Ishikawa (cell line): ENCODE measurements around the gene ZDHHC4.

Source experiments
- EGR1 ChIP-seq: IDR thresholded peaks from 2 replicates; pipeline ENCODE4 v1.6.1; 2012
- EP300 ChIP-seq: IDR thresholded peaks from 2 replicates; pipeline ENCODE4 v1.6.1; 2012; ENCODE audit warnings: borderline replicate concordance
- RAD21 ChIP-seq: IDR thresholded peaks from 2 replicates; pipeline ENCODE4 v1.6.1; 2012; ENCODE audit warnings: low read depth
- TAF1 ChIP-seq: IDR thresholded peaks from 2 replicates; pipeline ENCODE4 v1.6.1; 2012; ENCODE audit warnings: low read depth, mild to moderate bottlenecking
- TF ChIP-seq, protein P1 (sequence below): IDR thresholded peaks from 2 replicates; pipeline ENCODE4 v1.6.1; 2012; ENCODE audit warnings: low read depth, mild to moderate bottlenecking

DNA sequence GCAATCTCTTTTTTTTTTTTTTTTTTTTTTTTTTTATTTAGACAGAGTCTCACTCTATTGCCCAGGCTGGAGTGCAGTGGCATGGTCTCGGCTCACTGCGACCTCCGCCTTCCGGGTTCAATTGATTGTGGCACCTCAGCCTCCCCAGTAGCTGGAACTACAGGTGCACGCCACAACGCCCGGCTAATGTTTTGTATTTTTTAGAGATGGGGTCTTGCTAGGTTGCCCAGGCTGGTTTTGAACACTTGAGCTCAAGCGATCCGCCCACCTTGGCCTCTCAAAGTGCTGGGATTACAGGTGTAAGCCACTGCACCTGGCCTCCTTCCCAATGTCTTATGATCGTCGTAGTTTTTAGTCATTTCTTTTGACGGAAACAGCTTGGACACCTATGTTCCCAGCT lies 31.5 kb downstream of the ZDHHC4 start:
- TF ChIP-seq, protein P1, sequence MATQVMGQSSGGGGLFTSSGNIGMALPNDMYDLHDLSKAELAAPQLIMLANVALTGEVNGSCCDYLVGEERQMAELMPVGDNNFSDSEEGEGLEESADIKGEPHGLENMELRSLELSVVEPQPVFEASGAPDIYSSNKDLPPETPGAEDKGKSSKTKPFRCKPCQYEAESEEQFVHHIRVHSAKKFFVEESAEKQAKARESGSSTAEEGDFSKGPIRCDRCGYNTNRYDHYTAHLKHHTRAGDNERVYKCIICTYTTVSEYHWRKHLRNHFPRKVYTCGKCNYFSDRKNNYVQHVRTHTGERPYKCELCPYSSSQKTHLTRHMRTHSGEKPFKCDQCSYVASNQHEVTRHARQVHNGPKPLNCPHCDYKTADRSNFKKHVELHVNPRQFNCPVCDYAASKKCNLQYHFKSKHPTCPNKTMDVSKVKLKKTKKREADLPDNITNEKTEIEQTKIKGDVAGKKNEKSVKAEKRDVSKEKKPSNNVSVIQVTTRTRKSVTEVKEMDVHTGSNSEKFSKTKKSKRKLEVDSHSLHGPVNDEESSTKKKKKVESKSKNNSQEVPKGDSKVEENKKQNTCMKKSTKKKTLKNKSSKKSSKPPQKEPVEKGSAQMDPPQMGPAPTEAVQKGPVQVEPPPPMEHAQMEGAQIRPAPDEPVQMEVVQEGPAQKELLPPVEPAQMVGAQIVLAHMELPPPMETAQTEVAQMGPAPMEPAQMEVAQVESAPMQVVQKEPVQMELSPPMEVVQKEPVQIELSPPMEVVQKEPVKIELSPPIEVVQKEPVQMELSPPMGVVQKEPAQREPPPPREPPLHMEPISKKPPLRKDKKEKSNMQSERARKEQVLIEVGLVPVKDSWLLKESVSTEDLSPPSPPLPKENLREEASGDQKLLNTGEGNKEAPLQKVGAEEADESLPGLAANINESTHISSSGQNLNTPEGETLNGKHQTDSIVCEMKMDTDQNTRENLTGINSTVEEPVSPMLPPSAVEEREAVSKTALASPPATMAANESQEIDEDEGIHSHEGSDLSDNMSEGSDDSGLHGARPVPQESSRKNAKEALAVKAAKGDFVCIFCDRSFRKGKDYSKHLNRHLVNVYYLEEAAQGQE = no peak
- no peak for TF ChIP-seq EGR1
- no peak for TF ChIP-seq EP300
- TF ChIP-seq TAF1 = no peak
- no peak for TF ChIP-seq RAD21
